Left lobe of liver (tissue), 2 donors: ENCODE measurements around the gene CLCN6. TPM values are rescaled to one million over a fixed set of nuclear protein-coding genes. Genes with fewer than 3 reads are reported as not detected.

Experiments used
- ATAC-seq: fragments of 200-7000 bp; cut with Tn5 transposase; one replicate; pipeline ENCODE4 v1.9.1; 2020; ENCODE audit warnings: mild to moderate bottlenecking, moderate library complexity
- DNase-seq: peaks from one replicate; pipeline ENCODE4 v3.0.0-alpha.2; 2020; ENCODE audit warnings: low spot score
- total RNA-seq: library from RNA; stranded (reverse); gene quantifications from one replicate; pipeline ENCODE4 v1.2.1, GENCODE V29; 2021
- donor health status: DM: no; HTN: no; CAD: no; lungs with moderate emphysema.
- donor health status: DM: no; HTN: yes; CAD: no.

Gene CLCN6
- total RNA-seq, 1 donor from 2014 or later: 10.8 TPM

- DNase-seq (no peak), ATAC-seq (no peak)
Measured at GRCh38 chr1:11873395-11874257, 67.6 kb downstream of the CLCN6 start.

- ATAC-seq: no peak
- no peak for DNase-seq
Measured at GRCh38 chr1:11874258-11874562, 68.2 kb downstream of the CLCN6 start.

GRCh38 chr1:11874624-11875023 lies 68.6 kb downstream of the CLCN6 start:
- DNase-seq (no peak), ATAC-seq (no peak)

- ATAC-seq: no peak
- no peak for DNase-seq
Measured at GRCh38 chr1:11875094-11875493, 69.1 kb downstream of the CLCN6 start.

GRCh38 chr1:11877074-11877473 lies 71.1 kb downstream of the CLCN6 start:
- no peak for ATAC-seq
- DNase-seq: no peak

- no peak for ATAC-seq
- DNase-seq: no peak
Measured at GRCh38 chr1:11878081-11878890, 72.3 kb downstream of the CLCN6 start.

- DNase-seq (no peak), ATAC-seq (no peak)
Measured at GRCh38 chr1:11878891-11879190, 72.8 kb downstream of the CLCN6 start.

- ATAC-seq: no peak
- DNase-seq: no peak
Measured at GRCh38 chr1:11879311-11880180, 73.6 kb downstream of the CLCN6 start.

- no peak for ATAC-seq
- no peak for DNase-seq
Measured at GRCh38 chr1:11880181-11880575, 74.2 kb downstream of the CLCN6 start.

- ATAC-seq (peak; percentile 54), DNase-seq (no peak)
Measured at GRCh38 chr1:11880911-11881748, 75.1 kb downstream of the CLCN6 start.

- no peak for ATAC-seq
- DNase-seq: no peak
Measured at GRCh38 chr1:11881749-11882441, 75.9 kb downstream of the CLCN6 start.

GRCh38 chr1:11882814-11883538 lies 77.0 kb downstream of the CLCN6 start:
- peak; percentile 47 for ATAC-seq
- DNase-seq: no peak

GRCh38 chr1:11885916-11886315 lies 79.9 kb downstream of the CLCN6 start:
- ATAC-seq (no peak), DNase-seq (no peak)

GRCh38 chr1:11886986-11887665 lies 81.1 kb downstream of the CLCN6 start:
- DNase-seq: no peak
- no peak for ATAC-seq

GRCh38 chr1:11887666-11888007 lies 81.6 kb downstream of the CLCN6 start:
- no peak for ATAC-seq
- DNase-seq: no peak

GRCh38 chr1:11888206-11888876 lies 82.3 kb downstream of the CLCN6 start:
- DNase-seq (no peak), ATAC-seq (no peak)

- ATAC-seq (no peak), DNase-seq (no peak)
Measured at GRCh38 chr1:11888877-11889208, 82.9 kb downstream of the CLCN6 start.

GRCh38 chr1:11891433-11892186 lies 85.6 kb downstream of the CLCN6 start:
- no peak for ATAC-seq
- no peak for DNase-seq
